OCI-LY1 (cell line): ENCODE measurements around the gene SERHL2.

Experiments used
- CTCF ChIP-seq: fragments of 200-600 bp; sonication (generic), shearing (Covaris generic); IDR thresholded peaks from 2 replicates; pipeline ENCODE4 v1.5.1; 2017; ENCODE audit warnings: mild to moderate bottlenecking, antibody characterized with exemption, low read length, moderate library complexity, mixed read lengths
- EZH2 ChIP-seq: fragments of 200-600 bp; sonication (generic), shearing (Covaris generic); IDR thresholded peaks from 2 replicates; pipeline ENCODE4 v1.8.0; 2017; ENCODE audit warnings: borderline replicate concordance, mixed run types, mild to moderate bottlenecking, antibody characterized with exemption, low read length, moderate library complexity, mixed read lengths

GRCh38 chr22:42548597-42549330 lies 5.0 kb upstream of the SERHL2 start:
- TF ChIP-seq EZH2, result no peak
- TF ChIP-seq CTCF, result no peak
